HFF-Myc (cell line): ENCODE measurements around the gene TMEM134.
A peak's percentile ranks its signal among the peaks of the same experiment; 100 is the strongest.

Experiments
- DNase-seq: peaks from one replicate; pipeline ENCODE4 v3.0.0-alpha.2; 2011; ENCODE audit warnings: low read depth; ENCODE audit errors: extremely low read depth
- H3K4me3 ChIP-seq: replicated peaks from 2 replicates; pipeline ENCODE4 v1.5.1; 2011; ENCODE audit warnings: low read depth, mild to moderate bottlenecking, control low read depth, low read length
- CTCF ChIP-seq: IDR thresholded peaks from 2 replicates; pipeline ENCODE4 v1.5.1; 2012; ENCODE audit warnings: mild to moderate bottlenecking, low read depth, low read length, control low read depth; ENCODE audit errors: missing control alignments

The TMEM134 gene

GRCh38 chr11:67420646-67421429 lies 48.2 kb downstream of the TMEM134 start:
- peak; percentile 45 for DNase-seq
- TF ChIP-seq CTCF, result no peak
- H3K4me3 ChIP-seq, result peak overlapping the region; percentile 31

GRCh38 chr11:67420147-67420645 lies 48.9 kb downstream of the TMEM134 start:
- H3K4me3 ChIP-seq, result peak overlapping the region; percentile 31
- no peak for DNase-seq
- TF ChIP-seq CTCF, result no peak

GRCh38 chr11:67419325-67420049 lies 49.6 kb downstream of the TMEM134 start:
- no peak for DNase-seq
- no peak overlapping the region for H3K4me3 ChIP-seq
- TF ChIP-seq CTCF, result no peak

- H3K4me3 ChIP-seq, result no peak overlapping the region
- TF ChIP-seq CTCF, result no peak
These were observed 50.4 kb downstream of the TMEM134 start for GRCh38 chr11:67418476-67419281.

GRCh38 chr11:67417425-67417824 lies 51.6 kb downstream of the TMEM134 start:
- TF ChIP-seq CTCF, result no peak
- no peak for DNase-seq
- no peak overlapping the region for H3K4me3 ChIP-seq

More at GRCh38 chr11:67418476-67419281, 50.4 kb downstream of the TMEM134 start:
- no peak for DNase-seq
